Fibroblast of lung (primary cell): ENCODE results near the gene CREBRF. TPM values are rescaled to one million over a fixed set of nuclear protein-coding genes. Genes with fewer than 3 reads are reported as not detected.
"Not testable (repeated sequence)": the region's sequence is repeated elsewhere in the genome, so short reads cannot be mapped to it uniquely, and the experiment has no call there.

Experiments
- DNase-seq, 2 donors: peaks; one replicate each; pipeline versions ENCODE4 v3.0.0 to v3.0.0-alpha.2; 2010; ENCODE audit warnings: low read depth in 2 of 2
- H2AFZ ChIP-seq: 2 replicates; pipeline ENCODE4 v1.5.1; 2012; ENCODE audit warnings: low read length, control low read depth, inconsistent platforms
- H3K27ac ChIP-seq: 2 replicates; pipeline ENCODE4 v1.5.1; 2011; ENCODE audit warnings: low read length, control low read depth; ENCODE audit not compliant: insufficient read depth
- H3K27me3 ChIP-seq: 2 replicates; pipeline ENCODE4 v1.5.1; 2011; ENCODE audit warnings: mild to moderate bottlenecking, low read length; ENCODE audit not compliant: control insufficient read depth, insufficient read depth
- H3K36me3 ChIP-seq: 2 replicates; pipeline ENCODE4 v1.5.1; 2011; ENCODE audit warnings: low read length; ENCODE audit not compliant: control insufficient read depth, insufficient read depth
- H3K4me1 ChIP-seq: 2 replicates; pipeline ENCODE4 v1.5.1; 2011; ENCODE audit warnings: low read length; ENCODE audit not compliant: control insufficient read depth, insufficient read depth; ENCODE audit errors: extremely low read depth
- H3K4me2 ChIP-seq: 2 replicates; pipeline ENCODE4 v1.5.1; 2011; ENCODE audit warnings: low read length, control low read depth; ENCODE audit not compliant: insufficient read depth; ENCODE audit errors: extremely low read depth
- H3K4me3 ChIP-seq, 4 experiments: fragments of 200-600 bp in 1 of 4; sonication (generic) in 1 of 4; replicated peaks in 1 of 4; 2 replicates each; pipeline ENCODE4 v1.5.1; 2011 to 2016; ENCODE audit warnings: low read length in 4 of 4, low read depth in 3 of 4, mild to moderate bottlenecking in 3 of 4, control low read depth in 2 of 4, inconsistent platforms in 1 of 4, mixed read lengths in 1 of 4; ENCODE audit not compliant: insufficient read depth in 1 of 4; ENCODE audit errors: control extremely low read depth in 1 of 4
- H3K79me2 ChIP-seq: 2 replicates; pipeline ENCODE4 v1.5.1; 2012; ENCODE audit warnings: mild to moderate bottlenecking, low read length, inconsistent platforms; ENCODE audit not compliant: control insufficient read depth, insufficient read depth
- H3K9ac ChIP-seq: 2 replicates; pipeline ENCODE4 v1.5.1; 2011; ENCODE audit warnings: mild to moderate bottlenecking, low read length, control low read depth; ENCODE audit not compliant: insufficient read depth
- H3K9me3 ChIP-seq: 2 replicates; pipeline ENCODE4 v1.5.1; 2012; ENCODE audit warnings: low read depth, low read length; ENCODE audit not compliant: control insufficient read depth, insufficient read depth
- H4K20me1 ChIP-seq: 2 replicates; pipeline ENCODE4 v1.5.1; 2011; ENCODE audit warnings: low read length; ENCODE audit not compliant: control insufficient read depth, insufficient read depth; ENCODE audit errors: extremely low read depth
- EZH2 ChIP-seq: IDR thresholded peaks from 2 replicates; pipeline ENCODE4 v1.5.1; 2012; ENCODE audit warnings: low read length, control low read depth, mild to moderate bottlenecking; ENCODE audit errors: missing control alignments
- polyA plus RNA-seq, 2 donors: library from polyadenylated mRNA; depleted of rRNA in 1 of 2; stranded (reverse) in 1 of 2; unstranded in 1 of 2; fragments of >200 nt; gene quantifications; 2 replicates each; pipeline ENCODE4 v1.2.1, GENCODE V29; 2011 to 2012; ENCODE audit warnings: missing spikeins in 1 of 2
- total RNA-seq: library from RNA; depleted of rRNA; stranded (reverse); fragments of >200 nt; gene quantifications from 2 replicates; pipeline ENCODE4 v1.2.1, GENCODE V29; 2014
- TF ChIP-seq, protein P1 (sequence below), 2 donors: IDR thresholded peaks in 1 of 2; conservative IDR thresholded peaks in 1 of 2; 1 replicate in 1 of 2; 2 replicates in 1 of 2; pipeline ENCODE4 v1.5.1; 2011 to 2012; ENCODE audit warnings: low read length in 2 of 2, control low read depth in 1 of 2, inconsistent platforms in 1 of 2, low read depth in 1 of 2, mild to moderate bottlenecking in 1 of 2

The CREBRF gene
- total and polyA plus RNA-seq, 2 donors (not counting 1 experiment from before 2014, with no cell fraction given) = 14.4 to 38.8 TPM

DNA sequence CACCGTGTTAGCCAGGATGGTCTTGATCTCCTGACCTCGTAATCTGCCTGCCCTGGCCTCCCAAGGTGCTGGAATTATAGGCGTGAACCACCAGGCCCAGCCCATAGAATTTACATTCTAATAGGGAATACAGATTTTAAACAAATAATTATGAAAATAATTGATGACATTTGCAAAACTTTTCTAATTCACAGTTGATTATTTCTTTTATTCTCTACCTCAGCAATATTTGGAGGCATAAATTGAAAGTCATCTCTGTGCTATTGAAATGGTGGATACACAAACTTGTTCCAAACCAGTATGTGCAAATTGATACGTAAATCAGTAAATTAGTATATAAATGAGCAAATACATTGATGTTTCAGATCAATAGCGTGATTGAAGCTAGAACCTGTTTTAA, 96.4 kb downstream of the CREBRF start:
- H3K9me3 ChIP-seq = no peaks in the 10 kb centered on the region
- no peaks in the 10 kb centered on the region for H3K4me1 ChIP-seq
- no peaks in the 10 kb centered on the region for H3K27me3 ChIP-seq
- peaks cover 3% of the 10 kb centered on the region for H3K36me3 ChIP-seq
- no peak overlapping the region for H3K4me2 ChIP-seq
- no peak overlapping the region for H2AFZ ChIP-seq
- no peak for DNase-seq
- no peaks in the 10 kb centered on the region for H3K79me2 ChIP-seq
- H4K20me1 ChIP-seq = no peaks in the 10 kb centered on the region
- TF ChIP-seq, protein P1, sequence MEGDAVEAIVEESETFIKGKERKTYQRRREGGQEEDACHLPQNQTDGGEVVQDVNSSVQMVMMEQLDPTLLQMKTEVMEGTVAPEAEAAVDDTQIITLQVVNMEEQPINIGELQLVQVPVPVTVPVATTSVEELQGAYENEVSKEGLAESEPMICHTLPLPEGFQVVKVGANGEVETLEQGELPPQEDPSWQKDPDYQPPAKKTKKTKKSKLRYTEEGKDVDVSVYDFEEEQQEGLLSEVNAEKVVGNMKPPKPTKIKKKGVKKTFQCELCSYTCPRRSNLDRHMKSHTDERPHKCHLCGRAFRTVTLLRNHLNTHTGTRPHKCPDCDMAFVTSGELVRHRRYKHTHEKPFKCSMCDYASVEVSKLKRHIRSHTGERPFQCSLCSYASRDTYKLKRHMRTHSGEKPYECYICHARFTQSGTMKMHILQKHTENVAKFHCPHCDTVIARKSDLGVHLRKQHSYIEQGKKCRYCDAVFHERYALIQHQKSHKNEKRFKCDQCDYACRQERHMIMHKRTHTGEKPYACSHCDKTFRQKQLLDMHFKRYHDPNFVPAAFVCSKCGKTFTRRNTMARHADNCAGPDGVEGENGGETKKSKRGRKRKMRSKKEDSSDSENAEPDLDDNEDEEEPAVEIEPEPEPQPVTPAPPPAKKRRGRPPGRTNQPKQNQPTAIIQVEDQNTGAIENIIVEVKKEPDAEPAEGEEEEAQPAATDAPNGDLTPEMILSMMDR (conservative IDR thresholded peaks at IDR 0.05 in 1 of 2, IDR thresholded peaks at IDR 0.05 in 1 of 2; ENCODE audit: low read depth in 1 of 2, low read length in 2 of 2) = no peak
- TF ChIP-seq EZH2 = no peak
- no peak overlapping the region for H3K27ac ChIP-seq
- no peak overlapping the region for H3K9ac ChIP-seq
- no peak overlapping the region for H3K4me3 ChIP-seq

DNA sequence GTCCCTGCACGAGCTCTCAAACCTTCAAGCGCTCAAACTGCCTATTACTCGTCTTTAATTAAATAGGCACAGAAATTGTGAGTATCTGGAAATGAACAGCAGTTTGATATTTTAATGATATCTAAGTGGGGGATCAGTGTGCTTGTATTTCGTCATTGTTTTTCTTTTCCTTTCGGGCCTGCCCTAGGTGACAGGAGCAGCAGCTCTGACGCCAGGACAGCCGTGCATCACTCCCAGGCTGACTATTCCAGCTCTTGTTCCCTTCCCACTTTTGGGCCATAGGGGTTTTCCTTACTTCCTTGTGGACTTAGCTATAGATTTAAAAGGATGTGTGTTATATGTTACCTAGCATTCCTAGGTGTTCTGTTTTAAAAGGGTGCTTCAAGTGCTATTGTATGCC, 97.7 kb downstream of the CREBRF start:
- DNase-seq = no peak
- no peaks in the 10 kb centered on the region for H4K20me1 ChIP-seq
- H3K36me3 ChIP-seq = peaks cover 5% of the 10 kb centered on the region

DNA sequence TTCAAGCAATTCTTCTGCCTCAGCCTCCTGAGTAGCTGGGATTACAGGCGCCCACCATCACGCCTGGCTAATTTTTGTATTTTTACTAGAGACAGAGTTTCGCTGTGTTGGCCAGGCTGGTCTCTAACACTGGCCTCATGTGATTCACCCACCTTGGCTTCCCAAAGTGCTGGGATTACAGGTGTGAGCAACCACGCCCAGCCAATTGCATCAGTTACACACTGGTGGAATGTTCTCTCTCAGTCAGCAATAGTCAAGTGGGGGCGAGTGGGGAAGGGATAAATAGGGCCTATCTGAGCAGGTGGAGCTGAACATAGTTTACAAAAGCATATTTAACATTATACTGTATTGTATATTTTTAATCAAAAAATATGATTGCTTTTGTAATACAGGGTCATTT, 98.5 kb downstream of the CREBRF start:
- H3K27me3 ChIP-seq, H3K36me3 ChIP-seq, H3K9ac ChIP-seq, H4K20me1 ChIP-seq, H2AFZ ChIP-seq, H3K4me3 ChIP-seq, H3K79me2 ChIP-seq, DNase-seq, H3K4me2 ChIP-seq, H3K9me3 ChIP-seq, H3K4me1 ChIP-seq, H3K27ac ChIP-seq: not testable (repeated sequence)

More for the DNA sequence above, 97.7 kb downstream of the CREBRF start:
- Histone ChIP-seq H3K4me1 (no peaks in the 10 kb centered on the region), H3K4me2 (no peak overlapping the region), H3K9me3 (no peaks in the 10 kb centered on the region), H3K79me2 (no peaks in the 10 kb centered on the region), H3K27ac (no peak overlapping the region), H3K27me3 (no peaks in the 10 kb centered on the region), H2AFZ (no peak overlapping the region), H3K4me3 (no peak overlapping the region), H3K9ac (no peak overlapping the region)
- TF ChIP-seq EZH2 = no peak
- TF ChIP-seq, protein P1 (conservative IDR thresholded peaks at IDR 0.05 in 1 of 2, IDR thresholded peaks at IDR 0.05 in 1 of 2; ENCODE audit: low read depth in 1 of 2, low read length in 2 of 2) = no peak
